ENCODE data around the gene ZSWIM9.

ZSWIM9 gene

DNA sequence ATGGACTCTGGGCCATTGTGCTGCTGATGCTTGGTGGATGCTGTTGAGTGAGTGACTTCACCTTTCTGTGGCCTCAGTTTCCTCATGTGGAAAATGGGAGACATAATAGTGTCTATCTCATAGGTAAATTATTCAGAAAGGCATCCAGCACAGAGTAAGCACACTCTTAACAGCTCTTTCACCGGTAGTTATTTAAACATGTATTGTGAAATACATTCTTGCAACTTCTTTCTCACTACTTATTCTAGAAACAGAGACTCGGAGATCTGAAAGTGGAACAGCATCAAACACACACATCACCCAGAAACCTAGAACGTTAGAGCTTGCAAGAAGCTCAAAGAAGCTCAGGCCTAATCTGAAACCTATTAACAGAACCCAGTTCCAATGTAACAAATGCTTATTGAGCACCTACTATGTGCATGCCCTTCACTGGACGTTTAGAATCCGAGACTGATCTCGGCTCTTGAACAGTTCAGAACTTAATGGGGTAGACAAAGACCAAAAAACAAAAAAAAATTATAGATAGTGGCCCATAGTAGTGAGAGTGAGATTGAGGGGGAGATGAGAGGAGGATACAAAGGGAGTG, 4.1 kb downstream of the ZSWIM9 start:
- in situ Hi-C loops (cut with MboI; ENCODE audit: low sequenced_read_pairs), result no loop called here

DNA sequence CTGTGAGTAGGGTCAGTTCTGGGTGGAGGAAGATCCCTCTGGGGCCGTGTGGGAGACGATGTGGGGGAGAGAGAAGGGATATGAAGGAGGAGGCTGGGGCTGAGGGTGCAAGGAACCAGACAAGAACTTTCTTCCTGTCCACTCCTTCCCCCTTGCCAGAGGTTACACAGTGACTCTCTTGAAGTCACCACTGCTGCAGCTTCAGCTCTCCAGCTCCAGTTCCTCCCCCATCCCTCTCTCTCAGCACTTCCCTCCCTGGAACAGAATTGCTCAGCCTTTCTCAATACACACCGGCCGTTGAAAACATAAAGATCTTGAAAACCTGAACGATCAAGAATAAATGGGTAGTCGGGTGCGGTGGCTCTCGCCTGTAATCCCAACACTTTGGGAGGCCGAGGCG, 5.1 kb downstream of the ZSWIM9 start:
- in situ Hi-C loops (cut with MboI; ENCODE audit: low sequenced_read_pairs), result no loop called here

DNA sequence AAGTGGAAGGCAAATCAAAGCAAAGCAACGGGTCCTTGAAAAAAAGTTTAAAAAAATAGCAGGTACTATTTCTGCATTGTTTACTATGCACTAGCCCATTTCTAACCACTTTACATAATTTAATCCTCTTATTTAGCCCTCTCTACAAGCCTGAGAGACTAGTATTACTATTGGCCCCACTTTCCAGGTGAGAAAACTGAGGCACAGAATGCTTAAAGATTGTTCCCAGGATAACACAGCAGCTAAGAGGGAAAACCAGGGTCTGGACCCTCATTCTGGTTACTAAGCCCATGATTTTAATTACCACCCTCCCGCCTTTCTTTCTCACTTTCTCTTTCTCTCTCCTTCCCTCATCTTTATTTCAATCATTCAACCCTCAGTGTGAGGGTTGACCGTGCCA, 5.7 kb downstream of the ZSWIM9 start:
- in situ Hi-C loops (cut with MboI; ENCODE audit: low sequenced_read_pairs), result no loop called here

DNA sequence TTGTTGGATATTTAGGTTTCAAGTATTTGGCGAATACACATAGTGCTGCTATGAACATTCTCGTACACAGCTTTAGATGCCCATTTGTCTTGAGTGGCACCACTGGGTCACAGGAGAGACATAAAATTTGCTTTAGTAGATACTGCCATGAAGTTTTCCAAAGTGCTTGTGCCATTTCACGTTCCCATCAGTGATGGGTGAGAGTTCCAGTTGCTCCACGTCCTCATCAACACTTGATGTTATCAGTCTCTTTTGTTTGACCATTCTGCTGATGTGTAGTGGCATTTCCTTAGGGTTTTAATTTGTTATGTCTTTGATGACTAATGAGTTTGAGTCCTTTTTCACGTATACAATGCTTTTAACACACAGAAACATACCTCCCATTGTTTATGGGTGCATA, 11.0 kb downstream of the ZSWIM9 start:
- in situ Hi-C loops (cut with MboI; ENCODE audit: low sequenced_read_pairs), result no loop called here

DNA sequence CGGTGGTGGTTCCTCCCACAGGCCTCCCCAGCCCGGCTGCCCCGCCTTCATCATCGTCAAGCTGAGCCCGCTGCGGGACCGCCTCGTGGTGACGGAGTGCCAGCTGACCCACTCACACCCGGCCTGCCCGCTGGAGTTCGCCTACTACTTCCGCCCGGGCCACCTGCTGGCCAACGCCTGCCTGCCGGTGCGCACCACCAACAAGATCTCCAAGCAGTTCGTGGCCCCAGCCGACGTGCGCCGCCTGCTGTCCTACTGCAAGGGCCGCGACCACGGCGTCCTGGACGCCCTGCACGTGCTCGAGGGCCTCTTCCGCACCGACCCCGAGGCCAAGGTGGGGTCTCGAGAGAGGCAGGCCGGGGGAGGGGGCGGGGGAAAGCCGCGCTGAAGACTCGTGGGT, 12.0 kb downstream of the ZSWIM9 start:
- in situ Hi-C loops (cut with MboI; ENCODE audit: low sequenced_read_pairs), result no loop called here

DNA sequence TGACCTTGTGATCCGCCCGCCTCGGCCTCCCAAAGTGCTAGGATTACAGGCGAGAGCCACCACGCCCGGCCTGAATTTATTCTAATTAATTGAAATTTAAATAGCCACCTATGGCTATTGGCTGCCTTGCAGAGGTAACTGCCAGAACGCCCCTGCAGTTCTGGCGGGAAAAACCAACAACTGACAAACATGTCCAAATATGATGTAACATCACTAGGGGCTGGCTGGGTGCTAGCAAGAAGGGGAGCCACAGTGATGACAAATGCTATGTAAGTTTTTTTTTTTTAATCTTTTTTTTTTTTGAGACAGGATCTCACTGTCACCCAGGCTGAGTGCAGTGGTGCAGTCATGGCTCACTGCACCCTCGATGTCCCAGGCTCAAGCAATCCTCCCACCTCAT, 12.9 kb downstream of the ZSWIM9 start:
- in situ Hi-C loops (cut with MboI; ENCODE audit: low sequenced_read_pairs), result no loop called here

DNA sequence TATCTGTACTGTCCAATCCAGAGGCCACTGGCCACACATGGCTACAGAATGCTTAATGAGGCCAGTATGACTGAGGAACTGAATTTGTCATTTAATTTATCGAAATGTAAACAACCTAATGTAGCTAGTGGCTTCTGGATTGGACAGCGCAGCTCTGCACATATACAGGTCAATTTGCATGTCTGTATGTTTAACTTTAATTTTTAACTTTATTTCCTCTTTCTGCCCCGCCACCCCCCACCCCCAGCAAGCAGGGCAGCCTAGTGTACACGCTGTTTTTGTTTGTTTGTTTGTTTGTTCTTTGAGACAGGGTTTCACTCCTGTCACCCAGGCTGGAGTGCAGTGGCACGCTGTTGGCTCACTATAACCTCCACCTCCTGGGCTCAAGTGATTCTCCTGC, 15.5 kb downstream of the ZSWIM9 start:
- in situ Hi-C loops (cut with MboI; ENCODE audit: low sequenced_read_pairs), result no loop called here

DNA sequence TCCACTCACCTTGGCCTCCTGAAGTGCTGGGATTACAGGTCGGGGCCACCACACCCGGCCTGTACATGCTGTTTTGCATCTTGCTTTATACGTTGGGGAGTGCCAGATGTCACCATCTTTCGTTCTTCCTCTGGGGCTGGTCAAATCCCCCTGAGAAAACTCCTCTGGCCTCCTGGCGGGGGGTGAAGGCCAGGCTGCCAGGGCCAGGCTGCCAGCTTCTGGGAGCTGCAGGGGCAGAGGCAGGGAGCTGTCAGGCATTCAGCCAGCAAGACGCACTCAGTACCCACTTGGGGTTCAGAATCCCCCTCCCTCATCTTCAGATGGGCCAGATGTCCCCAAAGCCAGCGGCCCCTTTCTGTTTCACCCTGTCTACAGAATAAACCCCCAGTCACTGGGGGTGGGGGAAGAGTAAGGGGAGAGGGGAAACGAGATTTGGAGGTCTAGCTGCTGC, 16.1 kb downstream of the ZSWIM9 start:
- in situ Hi-C loops (cut with MboI; ENCODE audit: low sequenced_read_pairs), result no loop called here

DNA sequence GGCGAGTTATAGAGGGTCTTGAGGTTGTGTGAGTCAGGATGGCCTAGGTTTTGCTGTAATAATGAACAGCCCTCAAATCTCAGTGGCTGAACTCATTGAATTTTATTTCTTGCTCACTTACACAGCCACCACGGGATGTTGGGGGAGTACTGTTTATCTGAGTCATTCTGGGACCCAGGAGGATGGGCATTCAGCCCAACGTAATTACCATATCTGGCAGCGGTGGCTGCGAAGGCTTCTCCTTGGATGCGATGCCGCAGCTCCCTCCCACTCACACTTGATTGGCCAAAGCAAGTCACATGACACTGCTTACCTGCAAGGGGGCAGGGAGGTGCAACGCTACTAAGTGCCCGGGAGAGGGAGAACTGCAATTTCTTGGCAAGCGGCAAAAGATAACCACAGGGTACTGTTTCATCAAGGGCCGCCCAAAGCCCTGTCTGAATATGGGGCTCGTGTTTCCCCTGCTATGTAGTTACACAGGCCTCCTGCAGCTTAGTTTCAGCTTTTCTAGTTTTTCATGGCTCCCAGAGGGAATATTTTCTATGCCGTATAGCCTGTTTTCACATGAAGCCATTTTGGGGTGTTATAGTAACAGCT, 19.9 kb downstream of the ZSWIM9 start:
- in situ Hi-C loops (cut with MboI; ENCODE audit: low sequenced_read_pairs), result no loop called here

DNA sequence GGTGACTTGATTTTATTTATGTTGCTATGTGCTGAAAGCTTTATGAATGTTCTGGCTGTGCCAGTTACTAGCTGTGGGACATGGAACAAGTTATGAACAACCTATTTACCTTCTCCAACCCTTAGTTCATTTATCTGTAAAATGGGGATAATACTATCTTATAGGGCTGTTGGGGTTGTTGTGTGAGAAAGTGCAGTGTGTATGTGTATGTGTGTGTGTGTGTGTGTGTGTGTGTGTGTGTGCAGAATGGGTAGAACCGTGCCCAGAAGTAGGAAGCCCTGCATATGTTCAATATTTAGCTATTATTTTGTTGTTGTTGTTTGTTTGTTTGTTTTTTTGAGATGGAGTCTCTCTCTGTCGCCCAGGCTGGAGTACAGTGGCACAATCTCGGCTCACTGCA, 20.4 kb downstream of the ZSWIM9 start:
- in situ Hi-C loops (cut with MboI; ENCODE audit: low sequenced_read_pairs), result no loop called here

DNA sequence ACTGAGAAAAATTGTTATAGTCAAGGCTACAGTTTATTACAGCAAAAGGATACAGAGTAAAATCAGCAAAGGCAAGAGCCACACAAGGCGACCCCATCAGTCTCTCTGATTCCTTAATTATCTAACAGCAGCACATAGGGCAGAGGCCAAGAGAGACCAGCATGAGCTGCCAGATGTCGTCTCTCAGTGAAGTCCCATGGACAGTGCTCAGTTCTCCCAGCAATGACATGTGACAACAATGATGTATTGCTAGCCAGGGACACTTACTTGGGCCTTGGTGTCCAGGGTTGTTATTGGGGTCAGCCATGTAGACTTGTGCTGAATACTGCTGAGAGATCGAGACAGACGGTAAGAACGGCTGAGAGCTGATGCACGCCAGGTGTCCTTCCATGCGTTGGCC, 22.3 kb downstream of the ZSWIM9 start:
- in situ Hi-C loops (cut with MboI; ENCODE audit: low sequenced_read_pairs), result no loop called here

DNA sequence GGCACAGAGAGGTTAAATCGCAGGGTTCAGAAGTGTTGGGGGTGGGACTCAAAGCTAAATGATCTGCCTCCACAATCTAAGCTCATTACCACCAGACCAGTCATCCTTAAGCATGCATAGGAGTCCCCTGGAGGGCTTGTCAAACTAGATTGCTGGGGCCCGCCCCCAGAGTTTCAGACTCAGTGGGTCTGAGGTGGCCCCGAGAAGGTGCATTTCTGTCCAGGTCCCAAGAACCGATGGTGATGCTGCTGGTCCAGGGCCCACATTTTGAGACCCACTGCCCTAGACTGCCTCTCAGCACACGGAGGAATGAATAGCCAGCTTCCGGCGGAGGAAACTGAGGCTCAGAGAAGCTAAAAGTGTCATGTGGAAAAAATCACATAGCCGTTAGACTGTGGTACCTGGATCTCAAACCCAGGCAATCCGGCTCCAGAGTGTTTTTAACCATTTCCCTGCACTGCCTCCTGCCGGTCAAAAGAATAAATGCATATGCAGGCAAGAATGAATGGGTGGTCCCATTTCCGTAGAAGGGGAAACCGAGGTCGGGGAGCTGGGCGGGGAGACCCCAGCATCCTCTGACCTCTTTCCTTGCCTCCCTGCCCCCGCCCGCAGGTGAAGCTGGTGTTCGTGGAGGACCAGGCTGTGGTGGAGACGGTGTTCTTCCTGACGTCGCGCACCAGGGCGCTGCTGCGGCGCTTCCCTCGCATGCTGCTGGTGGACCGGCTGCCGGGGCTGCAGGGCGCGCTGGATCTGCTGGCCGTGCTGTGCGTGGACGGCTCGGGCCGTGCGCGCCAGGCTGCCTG, 23.8 kb downstream of the ZSWIM9 start:
- in situ Hi-C loops (cut with MboI; ENCODE audit: low sequenced_read_pairs), result no loop called here

DNA sequence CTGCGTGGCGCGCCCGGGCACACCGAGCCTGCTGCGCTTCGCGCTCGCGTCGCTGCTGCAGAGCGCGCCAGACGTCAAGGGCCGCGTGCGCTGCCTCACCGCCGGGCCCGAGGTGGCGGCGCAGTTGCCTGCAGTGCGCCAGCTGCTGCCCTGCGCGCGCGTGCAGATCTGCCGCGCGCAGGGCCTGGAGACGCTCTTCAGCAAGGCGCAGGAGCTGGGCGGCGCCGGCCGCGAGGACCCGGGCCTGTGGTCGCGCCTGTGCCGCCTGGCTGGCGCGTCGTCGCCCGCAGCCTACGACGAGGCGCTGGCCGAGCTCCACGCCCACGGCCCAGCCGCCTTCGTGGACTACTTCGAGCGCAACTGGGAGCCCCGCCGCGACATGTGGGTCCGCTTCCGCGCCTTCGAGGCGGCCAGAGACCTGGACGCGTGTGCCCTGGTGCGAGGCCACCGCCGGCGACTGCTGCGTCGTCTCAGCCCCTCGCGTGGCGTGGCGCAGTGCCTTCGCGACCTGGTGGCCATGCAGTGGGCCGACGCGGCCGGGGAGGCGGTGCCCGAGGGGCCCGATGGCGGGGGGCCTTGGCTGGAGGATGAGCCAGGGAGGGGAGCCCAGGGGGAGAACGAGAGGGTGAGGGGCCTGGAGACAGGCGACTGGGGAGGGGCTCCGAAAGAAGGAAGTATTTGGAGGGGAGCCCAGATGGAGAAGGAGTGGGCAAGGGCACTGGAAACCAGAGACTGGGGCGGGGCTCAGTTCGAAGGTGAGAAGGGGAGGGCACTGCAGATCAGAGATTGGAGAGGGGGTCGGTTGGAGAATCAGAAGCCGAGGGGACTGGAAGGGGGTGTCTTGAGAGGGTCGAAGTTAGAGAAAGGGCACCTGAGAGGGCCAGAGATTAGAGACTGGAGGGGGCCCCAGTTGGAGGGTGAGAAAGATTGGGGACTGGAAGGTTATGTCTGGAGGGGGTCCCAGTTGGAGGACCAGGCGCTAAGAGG, 24.7 kb downstream of the ZSWIM9 start:
- in situ Hi-C loops (cut with MboI; ENCODE audit: low sequenced_read_pairs), result no loop called here

DNA sequence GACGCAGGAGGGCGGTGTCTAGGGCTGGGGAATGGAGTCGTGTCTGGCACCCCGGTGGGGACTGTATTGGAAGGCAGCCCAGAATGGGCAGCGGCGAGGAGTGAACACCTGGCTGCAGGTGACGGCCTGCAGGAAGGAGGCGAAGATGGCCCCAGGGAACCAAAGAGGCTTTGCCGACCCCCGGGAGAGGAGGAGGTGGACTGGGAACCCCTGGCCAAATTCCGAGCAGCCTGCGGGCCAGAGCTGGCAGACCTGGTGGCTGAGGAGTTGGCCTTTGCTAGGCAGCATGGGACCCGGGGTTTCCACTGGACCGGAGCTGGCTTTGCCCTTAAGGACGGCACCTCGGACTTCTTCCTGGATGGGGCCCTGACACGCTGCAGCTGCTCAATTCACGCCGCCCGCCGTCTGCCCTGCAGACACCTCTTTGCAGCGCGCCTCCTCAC, 25.9 kb downstream of the ZSWIM9 start:
- in situ Hi-C loops (cut with MboI; ENCODE audit: low sequenced_read_pairs), result no loop called here

DNA sequence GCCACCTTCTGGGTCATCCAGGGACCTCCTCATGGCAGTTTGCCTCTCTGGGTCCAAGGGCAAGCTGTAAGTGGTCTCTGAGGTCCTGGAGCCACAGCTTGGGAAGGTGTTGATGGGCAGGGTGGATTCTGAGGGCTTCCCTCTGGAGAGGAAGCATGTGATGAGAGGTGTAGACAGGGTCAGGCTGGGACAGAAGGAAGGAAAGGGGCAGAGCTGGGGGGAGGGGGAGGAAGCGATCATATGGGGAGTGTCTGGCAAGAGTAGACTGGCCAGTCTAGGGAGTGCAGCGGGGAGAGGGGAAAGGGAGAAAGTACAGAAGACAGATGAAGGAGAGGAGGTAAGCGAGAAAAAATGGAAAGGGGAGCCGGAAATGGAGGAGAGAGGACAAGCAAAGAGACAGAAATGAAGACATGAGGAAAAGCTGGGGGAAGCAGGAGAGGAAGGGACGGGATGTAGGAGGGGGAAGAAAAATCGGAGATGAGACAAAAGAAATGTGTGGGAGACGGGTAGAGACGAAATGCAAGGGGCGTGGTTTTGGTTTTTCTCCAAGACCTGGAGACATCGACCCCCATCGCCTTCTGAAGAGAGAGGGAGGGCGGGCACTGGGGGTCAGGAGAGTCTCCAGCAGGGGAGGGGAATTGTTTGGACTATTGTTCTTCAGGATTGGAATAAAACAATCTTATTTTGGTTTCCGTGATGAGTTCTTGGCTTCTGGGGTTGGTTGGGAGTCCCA, 26.6 kb downstream of the ZSWIM9 start:
- in situ Hi-C loops (cut with MboI; ENCODE audit: low sequenced_read_pairs), result no loop called here

DNA sequence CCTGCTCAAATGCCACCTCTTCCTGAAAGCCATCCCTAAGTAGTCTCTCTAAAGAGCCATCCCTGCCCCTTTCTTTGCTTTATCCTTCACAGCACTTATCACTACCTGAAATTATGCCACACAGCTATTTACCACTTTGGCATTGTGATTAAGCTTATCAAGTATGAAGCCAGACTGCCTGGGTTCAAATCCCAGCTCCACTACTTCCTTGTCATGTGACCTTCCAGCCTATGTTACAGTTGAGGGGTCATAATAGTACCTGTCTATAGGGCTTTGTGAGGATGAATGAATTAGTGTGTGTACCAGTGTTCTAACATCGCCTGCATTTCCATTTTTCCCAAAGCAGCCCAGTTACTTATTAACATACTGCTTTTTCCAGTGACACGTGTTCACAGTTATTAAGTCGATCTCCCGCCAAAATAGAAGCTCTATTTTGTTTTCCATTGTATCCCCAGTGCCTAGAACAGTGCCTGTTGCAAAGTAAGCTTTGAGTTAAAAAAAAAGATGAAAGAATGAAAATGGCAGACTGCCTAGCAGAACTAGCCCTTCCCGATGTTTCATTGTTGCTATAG, 32.8 kb downstream of the ZSWIM9 start:
- in situ Hi-C loops (cut with MboI; ENCODE audit: low sequenced_read_pairs), result no loop called here

DNA sequence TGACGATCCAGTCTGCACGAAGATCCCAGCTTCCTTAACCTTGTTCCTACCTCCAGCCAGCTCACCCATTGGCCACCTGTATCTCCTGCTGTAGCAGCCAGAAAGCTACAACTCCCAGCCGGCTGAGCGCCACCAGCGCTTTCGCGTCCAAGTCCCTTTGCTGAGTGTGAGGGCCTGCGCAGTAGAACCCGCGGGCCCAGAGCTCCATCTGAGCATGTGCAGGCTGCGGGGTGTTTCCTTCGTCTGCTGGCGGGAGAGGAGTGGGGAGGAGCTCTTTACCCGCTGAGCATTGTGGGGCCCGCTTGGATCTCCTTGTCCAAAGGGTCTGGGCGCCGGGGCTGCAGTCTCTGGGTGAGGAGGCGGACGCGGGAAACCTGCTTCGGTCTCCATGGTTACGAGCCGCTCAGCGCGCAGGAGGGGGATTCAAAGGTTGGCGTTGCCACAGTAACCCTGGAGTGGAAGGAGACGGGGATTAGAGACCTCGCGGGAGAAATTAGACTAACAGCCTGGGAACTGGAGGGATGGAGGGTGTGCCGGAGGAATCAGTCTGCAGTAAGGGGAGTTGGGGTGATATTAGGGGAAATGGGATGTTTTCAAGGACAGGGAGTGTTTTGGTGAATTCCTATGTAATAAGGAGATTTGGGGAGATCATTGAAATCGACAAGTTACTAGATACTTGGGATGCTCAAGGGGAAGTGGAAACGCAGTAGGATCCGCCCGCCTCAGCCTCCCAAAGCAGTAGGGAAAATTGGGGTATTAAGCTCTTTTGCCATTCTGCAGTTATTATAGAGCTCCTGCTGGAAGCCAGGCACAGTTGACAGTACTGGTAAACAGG, 33.5 kb downstream of the ZSWIM9 start:
- in situ Hi-C loops (cut with MboI; ENCODE audit: low sequenced_read_pairs), result no loop called here

DNA sequence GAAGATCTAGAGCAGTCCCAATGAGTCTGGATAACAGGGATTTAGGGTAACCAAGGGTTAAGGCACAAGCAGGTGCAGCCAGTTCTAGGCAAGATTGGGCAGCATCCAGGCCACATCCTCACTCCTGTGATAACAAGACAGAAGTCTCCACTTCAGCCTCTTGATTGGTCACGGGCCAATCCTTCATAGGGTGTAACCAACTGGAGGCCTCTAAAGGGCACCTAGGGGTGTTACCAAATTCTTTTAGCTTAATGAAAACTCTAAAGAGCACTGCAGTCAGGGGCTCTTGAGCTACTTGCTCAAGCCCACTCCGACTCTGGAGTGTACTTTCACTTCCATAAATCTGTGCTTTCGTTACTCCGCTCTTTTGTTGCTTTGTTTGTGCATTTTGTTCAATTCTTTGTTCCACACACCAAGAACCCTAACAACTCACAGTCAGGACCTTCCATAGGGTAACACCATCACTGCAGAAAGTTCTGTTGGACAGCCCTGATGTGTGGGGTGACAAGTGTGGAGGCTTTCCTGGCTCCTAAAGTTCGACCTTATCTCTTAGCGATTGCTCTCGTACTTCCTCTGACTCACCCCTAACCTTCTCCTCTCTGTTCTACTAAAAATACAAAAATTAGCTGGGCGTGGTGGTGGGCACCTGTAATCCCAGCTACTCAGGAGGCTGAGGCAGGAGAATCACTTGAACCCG, 36.1 kb downstream of the ZSWIM9 start:
- in situ Hi-C loops (cut with MboI; ENCODE audit: low sequenced_read_pairs), result no loop called here

DNA sequence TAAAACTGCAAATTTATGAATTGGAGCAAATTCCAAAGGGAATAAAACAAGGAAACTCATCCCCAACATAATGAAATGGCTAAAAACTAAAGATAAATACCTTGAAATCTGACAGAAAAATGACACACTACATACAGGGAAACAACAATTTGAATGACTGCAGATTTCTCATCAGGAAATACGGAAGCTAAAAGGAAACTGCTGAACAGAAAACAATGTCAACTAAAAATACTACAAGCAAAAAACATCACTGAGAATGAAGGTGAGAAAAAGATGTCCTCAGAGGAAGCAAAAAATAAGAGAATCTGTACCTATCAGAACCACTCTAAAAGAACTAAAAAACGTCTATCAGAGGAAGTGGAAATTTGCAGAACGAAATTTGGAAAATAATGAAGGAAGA, 39.5 kb downstream of the ZSWIM9 start:
- in situ Hi-C loops (cut with MboI; ENCODE audit: low sequenced_read_pairs), result no loop called here
